Endothelial cell of umbilical vein (primary cell): ENCODE results near the gene ITPR2.

Source experiments
- CTCF ChIP-seq, 2 donors: IDR thresholded peaks; 1 replicate in 1 of 2; 2 replicates in 1 of 2; pipeline ENCODE4 v1.5.1; 2011; ENCODE audit warnings: low read length in 2 of 2, mild to moderate bottlenecking in 2 of 2, moderate library complexity in 2 of 2, control low read depth in 1 of 2, inconsistent platforms in 1 of 2, low read depth in 1 of 2; ENCODE audit not compliant: insufficient read depth in 1 of 2; ENCODE audit errors: extremely low read depth in 1 of 2
- EZH2 ChIP-seq: IDR thresholded peaks from 2 replicates; pipeline ENCODE4 v1.6.1; 2012; ENCODE audit warnings: borderline replicate concordance, low read depth, mild to moderate bottlenecking, moderate library complexity, low read length, inconsistent platforms; ENCODE audit not compliant: severe bottlenecking
- FOS ChIP-seq: IDR thresholded peaks from 2 replicates; pipeline ENCODE4 v1.6.1; 2011; ENCODE audit warnings: mild to moderate bottlenecking, low read length, moderate library complexity, borderline replicate concordance; ENCODE audit not compliant: insufficient read depth
- JUN ChIP-seq: IDR thresholded peaks from 2 replicates; pipeline ENCODE4 v1.6.1; 2011; ENCODE audit warnings: borderline replicate concordance, low read depth; ENCODE audit not compliant: insufficient read length, insufficient read depth
- MAX ChIP-seq: IDR thresholded peaks from 2 replicates; pipeline ENCODE4 v1.6.1; 2011; ENCODE audit not compliant: insufficient read depth, insufficient read length
- MYC ChIP-seq: IDR thresholded peaks from one replicate; pipeline ENCODE4 v1.6.1; 2011; ENCODE audit warnings: mild to moderate bottlenecking, low read depth, low read length
- POLR2A ChIP-seq: IDR thresholded peaks from 2 replicates; pipeline ENCODE4 v1.6.1; 2012; ENCODE audit warnings: low read depth, mild to moderate bottlenecking, control low read depth, low read length
- POLR2AphosphoS5 ChIP-seq: IDR thresholded peaks from 2 replicates; pipeline ENCODE4 v1.6.1; 2012; ENCODE audit warnings: low read depth, mild to moderate bottlenecking, control low read depth, low read length, moderate library complexity; ENCODE audit not compliant: insufficient read depth

- TF ChIP-seq CTCF (IDR thresholded peaks at IDR 0.05; ENCODE audit: extremely low read depth in 1 of 2, insufficient read depth in 1 of 2, low read depth in 1 of 2, low read length in 2 of 2) (no peak), POLR2A (no peak), MAX (no peak), MYC (no peak), POLR2AphosphoS5 (no peak), EZH2 (no peak), JUN (no peak), FOS (no peak)
Measured at GRCh38 chr12:26798640-26799039, 34.4 kb downstream of the ITPR2 start.
